ENCODE results near the gene LPGAT1. TPM values are rescaled to one million over a fixed set of nuclear protein-coding genes. Genes with fewer than 3 reads are reported as not detected.

LPGAT1 gene
- total RNA-seq, 2 donors from 2014 or later: 29.6 to 81.7 TPM

GRCh38 chr1:211738096-211738690 is 92.4 kb downstream of the LPGAT1 start:
- no peak for TF ChIP-seq POLR2AphosphoS5 (IDR thresholded peaks at IDR 0.05)
- TF ChIP-seq POLR2A (IDR thresholded peaks at IDR 0.05): no peak
- TF ChIP-seq CTCF (IDR thresholded peaks at IDR 0.05): no peak
- no peak for DNase-seq (ENCODE audit: low spot score)
- Histone ChIP-seq H3K4me1 (replicated peaks) (no peaks in the 10 kb centered on the region), H3K27me3 (replicated peaks; ENCODE audit: insufficient read depth) (no peaks in the 10 kb centered on the region), H3K9me3 (no peaks in the 10 kb centered on the region), H3K36me3 (no peaks in the 10 kb centered on the region), H3K4me3 (no peak overlapping the region), H3K27ac (no peak overlapping the region)
- intact Hi-C loops (cut with DNase I): no loop called here
- WGBS: 70% methylated on average over 8 of the region's 9 CpGs

- Histone ChIP-seq H3K4me1 (replicated peaks) (no peaks in the 10 kb centered on the region), H3K36me3 (no peaks in the 10 kb centered on the region), H3K9me3 (no peaks in the 10 kb centered on the region), H3K4me3 (no peak overlapping the region), H3K27ac (no peak overlapping the region), H3K27me3 (replicated peaks; ENCODE audit: insufficient read depth) (no peaks in the 10 kb centered on the region)
- TF ChIP-seq POLR2A (IDR thresholded peaks at IDR 0.05) (no peak), CTCF (IDR thresholded peaks at IDR 0.05) (no peak), POLR2AphosphoS5 (IDR thresholded peaks at IDR 0.05) (no peak)
- DNase-seq (ENCODE audit: low spot score): no peak
- 84% methylated on average over 15 of the region's 15 CpGs for WGBS
- intact Hi-C loops (cut with DNase I): no loop called here
Measured at GRCh38 chr1:211737115-211738035, 93.2 kb downstream of the LPGAT1 start.

- Histone ChIP-seq H3K36me3 (no peaks in the 10 kb centered on the region), H3K4me3 (no peak overlapping the region), H3K9me3 (no peaks in the 10 kb centered on the region), H3K27me3 (replicated peaks; ENCODE audit: insufficient read depth) (no peaks in the 10 kb centered on the region), H3K27ac (no peak overlapping the region), H3K4me1 (replicated peaks) (no peaks in the 10 kb centered on the region)
- 54% methylated on average over 8 of the region's 8 CpGs for WGBS
- no peak for TF ChIP-seq POLR2AphosphoS5 (IDR thresholded peaks at IDR 0.05)
- TF ChIP-seq CTCF (IDR thresholded peaks at IDR 0.05): no peak
- no peak for TF ChIP-seq POLR2A (IDR thresholded peaks at IDR 0.05)
- intact Hi-C loops (cut with DNase I): no loop called here
- DNase-seq (ENCODE audit: low spot score): no peak
Measured at GRCh38 chr1:211736351-211736915, 94.1 kb downstream of the LPGAT1 start.

- H3K4me1 ChIP-seq (replicated peaks): no peaks in the 10 kb centered on the region
- H3K9me3 ChIP-seq: no peaks in the 10 kb centered on the region
- intact Hi-C loops (cut with DNase I): no loop called here
- no peak overlapping the region for H3K4me3 ChIP-seq
- no peak for TF ChIP-seq POLR2AphosphoS5 (IDR thresholded peaks at IDR 0.05)
- no peak for TF ChIP-seq POLR2A (IDR thresholded peaks at IDR 0.05)
- no peak for TF ChIP-seq CTCF (IDR thresholded peaks at IDR 0.05)
- no peak overlapping the region for H3K27ac ChIP-seq
- H3K36me3 ChIP-seq: no peaks in the 10 kb centered on the region
- WGBS: 56% methylated on average over 22 of the region's 22 CpGs
- no peaks in the 10 kb centered on the region for H3K27me3 ChIP-seq (replicated peaks; ENCODE audit: insufficient read depth)
- DNase-seq (ENCODE audit: low spot score): peak; percentile 24
Measured at GRCh38 chr1:211735208-211736170, 95.1 kb downstream of the LPGAT1 start.
